OCI-LY7 (cell line): Measurements from ENCODE around the gene NPC2.

ENCODE experiments used
- EZH2phosphoT487 ChIP-seq: fragments of 200-600 bp; sonication (generic); IDR thresholded peaks from 2 replicates; pipeline ENCODE4 v1.6.1; 2018; ENCODE audit warnings: low read depth, borderline replicate concordance, mild to moderate bottlenecking, mixed run types, antibody characterized with exemption, low read length, moderate library complexity, mixed read lengths
- TF ChIP-seq, protein P1 (sequence below): fragments of 200-600 bp; sonication (generic); conservative IDR thresholded peaks from 2 replicates; pipeline ENCODE4 v1.5.1; 2014; ENCODE audit warnings: mild to moderate bottlenecking, antibody characterized with exemption, low read length, moderate library complexity, mixed read lengths

DNA sequence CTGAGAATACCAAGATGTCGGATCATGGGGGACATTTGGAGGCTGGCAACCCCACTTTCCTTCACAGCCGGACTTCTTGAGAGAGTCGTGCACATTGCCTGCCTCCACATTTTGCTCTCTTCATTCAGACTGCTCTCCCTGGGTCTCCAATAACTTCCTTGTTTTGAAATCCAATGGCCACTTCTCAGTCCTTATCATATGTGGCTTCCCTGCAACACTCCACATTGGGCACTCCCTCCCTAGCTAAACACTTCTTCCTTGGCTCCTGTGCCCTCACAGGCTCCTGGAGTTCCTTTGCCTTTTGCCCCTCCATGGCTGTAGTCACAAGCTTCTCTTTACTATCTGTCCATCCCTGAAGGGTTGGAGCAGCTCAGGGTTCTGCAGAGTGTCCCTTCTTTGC, 30.1 kb downstream of the NPC2 start:
- TF ChIP-seq, protein P1, sequence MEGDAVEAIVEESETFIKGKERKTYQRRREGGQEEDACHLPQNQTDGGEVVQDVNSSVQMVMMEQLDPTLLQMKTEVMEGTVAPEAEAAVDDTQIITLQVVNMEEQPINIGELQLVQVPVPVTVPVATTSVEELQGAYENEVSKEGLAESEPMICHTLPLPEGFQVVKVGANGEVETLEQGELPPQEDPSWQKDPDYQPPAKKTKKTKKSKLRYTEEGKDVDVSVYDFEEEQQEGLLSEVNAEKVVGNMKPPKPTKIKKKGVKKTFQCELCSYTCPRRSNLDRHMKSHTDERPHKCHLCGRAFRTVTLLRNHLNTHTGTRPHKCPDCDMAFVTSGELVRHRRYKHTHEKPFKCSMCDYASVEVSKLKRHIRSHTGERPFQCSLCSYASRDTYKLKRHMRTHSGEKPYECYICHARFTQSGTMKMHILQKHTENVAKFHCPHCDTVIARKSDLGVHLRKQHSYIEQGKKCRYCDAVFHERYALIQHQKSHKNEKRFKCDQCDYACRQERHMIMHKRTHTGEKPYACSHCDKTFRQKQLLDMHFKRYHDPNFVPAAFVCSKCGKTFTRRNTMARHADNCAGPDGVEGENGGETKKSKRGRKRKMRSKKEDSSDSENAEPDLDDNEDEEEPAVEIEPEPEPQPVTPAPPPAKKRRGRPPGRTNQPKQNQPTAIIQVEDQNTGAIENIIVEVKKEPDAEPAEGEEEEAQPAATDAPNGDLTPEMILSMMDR = no peak
- no peak for TF ChIP-seq EZH2phosphoT487
